ENCODE results near the gene ARMC12.
A peak's percentile ranks its signal among the peaks of the same experiment; 100 is the strongest.

Gene ARMC12

DNA sequence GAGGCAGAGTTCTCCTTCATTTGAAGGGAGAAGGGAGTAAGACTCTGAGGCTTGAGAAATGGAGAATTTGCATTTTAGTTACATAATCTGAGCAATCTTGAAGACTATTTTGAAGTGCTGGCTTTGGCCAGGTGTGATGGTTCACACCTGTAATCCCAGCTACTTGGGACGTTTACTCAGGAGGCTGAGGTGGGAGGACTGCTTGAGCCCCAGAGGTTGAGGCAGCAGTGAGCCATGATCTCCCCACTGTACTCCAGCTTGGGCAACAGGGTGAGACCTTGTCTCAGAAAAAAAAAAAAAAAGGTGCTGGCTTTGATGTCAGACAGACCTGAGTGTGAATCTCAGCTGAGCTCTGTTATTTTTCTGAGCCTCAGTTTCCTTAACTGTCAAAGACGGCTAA lies 12.4 kb upstream of the ARMC12 start:
- TF ChIP-seq, protein P1, sequence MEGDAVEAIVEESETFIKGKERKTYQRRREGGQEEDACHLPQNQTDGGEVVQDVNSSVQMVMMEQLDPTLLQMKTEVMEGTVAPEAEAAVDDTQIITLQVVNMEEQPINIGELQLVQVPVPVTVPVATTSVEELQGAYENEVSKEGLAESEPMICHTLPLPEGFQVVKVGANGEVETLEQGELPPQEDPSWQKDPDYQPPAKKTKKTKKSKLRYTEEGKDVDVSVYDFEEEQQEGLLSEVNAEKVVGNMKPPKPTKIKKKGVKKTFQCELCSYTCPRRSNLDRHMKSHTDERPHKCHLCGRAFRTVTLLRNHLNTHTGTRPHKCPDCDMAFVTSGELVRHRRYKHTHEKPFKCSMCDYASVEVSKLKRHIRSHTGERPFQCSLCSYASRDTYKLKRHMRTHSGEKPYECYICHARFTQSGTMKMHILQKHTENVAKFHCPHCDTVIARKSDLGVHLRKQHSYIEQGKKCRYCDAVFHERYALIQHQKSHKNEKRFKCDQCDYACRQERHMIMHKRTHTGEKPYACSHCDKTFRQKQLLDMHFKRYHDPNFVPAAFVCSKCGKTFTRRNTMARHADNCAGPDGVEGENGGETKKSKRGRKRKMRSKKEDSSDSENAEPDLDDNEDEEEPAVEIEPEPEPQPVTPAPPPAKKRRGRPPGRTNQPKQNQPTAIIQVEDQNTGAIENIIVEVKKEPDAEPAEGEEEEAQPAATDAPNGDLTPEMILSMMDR (IDR thresholded peaks at IDR 0.05; ENCODE audit: low read depth, low read length, missing control alignments), result no peak
- no peak overlapping the region for H3K4me3 ChIP-seq (ENCODE audit: low read depth, low read length)
- no peak for DNase-seq (ENCODE audit: low read depth)

DNA sequence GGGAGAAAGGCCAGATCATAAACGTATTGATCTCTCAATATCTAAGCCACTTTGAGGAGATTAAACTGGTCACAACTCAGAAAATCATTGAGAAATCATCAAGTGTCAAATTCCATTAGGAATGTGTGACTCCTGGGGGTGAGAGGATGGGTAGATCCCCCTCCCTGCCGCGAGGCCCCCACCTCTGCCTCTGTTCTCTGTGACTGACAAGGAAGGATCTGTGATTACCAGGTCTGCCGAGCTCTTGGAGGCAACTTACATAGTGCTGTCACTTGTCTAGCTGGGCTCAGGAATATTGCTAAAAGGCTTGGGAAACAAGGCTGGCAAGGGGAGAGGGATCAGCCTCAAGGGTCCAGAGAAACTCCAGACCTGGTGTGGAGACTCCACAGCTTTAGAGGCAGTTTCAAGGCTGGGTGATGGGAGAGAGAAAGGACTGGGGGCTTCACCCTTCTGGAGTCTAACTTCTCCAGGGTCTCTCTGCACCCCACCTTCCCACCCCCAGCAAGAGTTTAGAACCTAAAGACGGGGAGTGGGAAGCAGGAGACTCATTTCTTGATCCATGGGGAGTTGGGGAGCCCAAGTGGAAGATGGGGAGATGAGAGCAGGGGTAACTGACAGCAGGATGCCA lies 11.6 kb upstream of the ARMC12 start:
- H3K4me3 ChIP-seq (ENCODE audit: low read depth, low read length), result no peak overlapping the region
- TF ChIP-seq, protein P1 (IDR thresholded peaks at IDR 0.05; ENCODE audit: low read depth, low read length, missing control alignments), result no peak
- DNase-seq (ENCODE audit: low read depth), result no peak

DNA sequence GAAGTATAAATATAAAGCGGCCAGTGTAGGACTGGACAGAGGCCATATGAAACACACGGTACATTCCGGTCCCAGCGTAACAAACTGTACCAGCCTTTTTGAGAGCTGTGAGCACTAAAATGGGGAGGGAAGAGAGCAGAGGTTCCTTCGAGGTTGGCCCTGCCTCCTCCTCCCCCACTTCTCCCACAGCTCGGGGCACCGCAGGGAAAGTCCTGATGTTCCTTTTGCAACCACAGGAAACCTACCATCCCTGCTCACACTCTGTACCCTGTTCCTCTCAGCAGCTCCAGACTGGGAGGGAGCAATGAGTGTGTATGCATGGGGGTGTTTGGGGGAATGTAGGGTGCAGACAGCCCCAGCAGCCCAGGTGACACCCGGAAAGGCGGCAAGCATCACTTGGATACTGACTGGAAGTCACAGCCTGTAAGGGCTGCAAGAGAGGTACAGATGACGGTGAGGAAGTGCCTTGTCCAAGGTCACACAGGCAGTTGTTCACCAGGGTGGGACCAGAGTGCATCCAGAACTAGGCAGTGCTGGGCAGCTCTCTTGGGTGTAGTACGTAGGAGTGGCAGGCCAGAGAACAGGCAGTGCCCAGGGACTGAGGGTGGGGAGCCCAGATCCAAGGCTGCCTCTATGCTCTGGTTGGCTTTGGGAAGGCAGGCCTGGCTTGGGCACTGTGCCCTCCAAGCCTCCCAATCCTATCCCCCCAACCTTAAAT lies 11.0 kb upstream of the ARMC12 start:
- no peak for DNase-seq (ENCODE audit: low read depth)
- H3K4me3 ChIP-seq (ENCODE audit: low read depth, low read length), result no peak overlapping the region
- TF ChIP-seq, protein P1 (IDR thresholded peaks at IDR 0.05; ENCODE audit: low read depth, low read length, missing control alignments), result no peak

DNA sequence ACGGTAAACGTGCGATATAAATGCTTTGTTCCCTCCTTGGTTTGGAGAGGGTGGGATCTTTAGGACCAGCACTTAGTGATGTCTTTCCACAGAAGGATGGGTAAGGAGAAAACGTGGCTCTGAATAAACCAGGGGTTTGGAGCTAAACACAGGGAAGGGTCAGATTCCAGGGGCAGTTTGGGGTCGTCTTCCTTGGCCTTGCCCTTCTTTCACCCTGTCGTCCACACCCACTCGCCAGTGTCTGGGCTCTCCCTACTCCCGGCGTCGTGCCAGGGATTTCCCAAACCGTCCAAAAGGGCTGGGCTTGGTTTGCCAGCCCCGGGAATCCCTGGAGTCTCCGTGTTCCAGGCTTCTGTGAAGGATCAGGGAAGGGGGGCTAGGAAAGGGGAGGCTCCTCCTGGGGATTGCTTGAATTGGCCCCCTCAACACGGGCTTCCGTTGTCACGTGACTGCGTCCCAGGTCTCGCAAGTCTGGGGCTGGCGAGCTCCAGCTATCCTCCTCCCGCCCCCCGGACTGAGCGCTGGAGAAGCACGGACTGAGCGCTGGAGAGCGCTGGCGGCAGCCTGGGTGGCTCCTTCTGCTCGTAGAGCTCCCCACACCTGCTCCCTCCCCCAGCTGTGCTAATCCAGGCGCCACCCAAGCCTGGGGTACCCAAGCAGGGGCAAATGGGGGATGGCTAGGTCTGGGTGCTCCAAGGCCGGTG lies 9.4 kb upstream of the ARMC12 start:
- peak overlapping the region; percentile 66 for H3K4me3 ChIP-seq (ENCODE audit: low read depth, low read length)
- TF ChIP-seq, protein P1 (IDR thresholded peaks at IDR 0.05; ENCODE audit: low read depth, low read length, missing control alignments), result no peak
- DNase-seq (ENCODE audit: low read depth), result no peak

DNA sequence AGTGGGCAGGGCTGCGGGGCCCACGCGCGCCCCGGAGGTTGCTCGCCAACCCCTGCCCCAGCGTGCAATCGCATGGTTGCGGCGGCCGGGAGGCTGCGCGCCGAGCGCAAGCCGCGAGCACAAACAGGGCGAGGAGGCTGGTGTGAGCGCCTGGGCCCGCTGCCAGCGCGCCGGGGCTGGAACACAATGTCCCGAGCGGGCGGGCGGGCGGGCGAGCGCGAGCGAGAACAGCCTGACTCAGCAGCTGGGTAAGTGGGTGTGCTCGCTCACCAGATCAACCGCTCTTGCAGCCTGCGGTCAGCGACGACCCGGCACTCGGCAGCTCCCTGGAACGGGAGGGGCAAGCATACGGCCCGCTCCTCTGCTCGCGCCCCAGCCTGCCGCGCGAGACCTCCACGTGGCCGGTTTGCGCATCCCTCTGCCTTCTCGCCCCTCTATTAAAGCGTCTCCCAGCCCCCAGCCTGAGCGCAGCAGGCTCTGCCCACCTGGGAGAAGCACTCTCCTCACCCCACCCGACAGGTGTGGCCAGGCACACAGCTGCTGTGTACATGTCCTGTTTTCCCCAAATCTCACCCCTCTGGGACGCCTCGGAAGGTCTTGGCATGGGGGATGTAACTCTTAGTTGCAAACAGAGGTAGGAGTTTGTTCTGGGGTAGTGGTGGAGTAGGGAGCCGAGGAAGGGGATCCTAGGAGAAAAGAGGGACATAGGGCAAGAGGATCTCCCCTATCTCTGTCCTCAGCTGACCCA lies 8.7 kb upstream of the ARMC12 start:
- TF ChIP-seq, protein P1 (IDR thresholded peaks at IDR 0.05; ENCODE audit: low read depth, low read length, missing control alignments), result no peak

DNA sequence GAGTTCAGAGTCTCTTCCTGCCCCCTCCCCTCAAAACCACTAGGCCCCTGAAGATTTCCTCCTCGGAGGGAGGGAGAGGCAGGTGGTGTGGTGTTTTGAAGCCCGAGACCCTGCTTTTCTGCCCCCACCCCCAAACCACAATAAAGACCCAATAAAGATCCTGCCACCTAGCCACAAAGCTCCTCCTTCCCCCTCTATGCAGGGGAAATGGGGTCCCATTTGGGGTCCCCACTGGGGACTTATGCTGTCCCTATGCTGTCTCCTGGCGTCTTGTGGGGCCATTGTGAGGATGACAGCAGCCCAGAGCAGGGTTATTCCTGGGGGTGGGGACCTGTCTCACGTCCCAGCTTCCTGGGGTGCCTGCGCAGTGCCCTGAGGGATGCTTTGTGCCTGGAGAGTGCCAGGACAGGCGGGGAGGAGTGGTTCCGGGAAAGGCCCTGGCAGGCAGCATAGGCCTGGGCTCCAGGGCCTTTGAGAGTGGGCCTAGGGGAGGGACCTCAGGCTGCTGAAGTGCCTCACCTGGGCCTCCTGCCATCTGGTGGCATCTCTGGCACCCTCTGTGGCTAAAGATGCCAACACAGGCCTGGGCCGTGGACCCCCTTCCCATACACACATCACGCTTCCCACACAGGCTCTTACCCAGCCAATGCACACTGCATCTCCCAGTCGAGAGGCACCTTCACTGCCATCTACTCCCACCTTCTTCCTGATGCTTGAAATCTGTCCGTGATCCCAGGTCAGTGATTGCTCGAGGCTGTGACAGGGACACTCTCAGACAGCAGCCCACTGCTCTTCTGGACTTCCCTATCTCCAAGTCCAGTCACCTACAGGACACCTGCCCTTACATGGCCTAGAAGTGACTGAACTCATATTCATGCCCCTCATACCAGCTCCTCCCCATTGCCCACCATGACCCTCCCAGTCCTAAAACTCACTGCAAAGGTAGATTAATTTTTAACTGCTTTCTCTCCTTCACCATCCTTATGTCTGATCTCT lies 7.9 kb upstream of the ARMC12 start:
- DNase-seq (ENCODE audit: low read depth), result no peak
- H3K4me3 ChIP-seq (ENCODE audit: low read depth, low read length), result no peak overlapping the region
- TF ChIP-seq, protein P1 (IDR thresholded peaks at IDR 0.05; ENCODE audit: low read depth, low read length, missing control alignments), result peak; percentile 7

More for the DNA sequence above, 8.7 kb upstream of the ARMC12 start:
- DNase-seq (ENCODE audit: low read depth), result peak; percentile 71
- peak overlapping the region; percentile 66 for H3K4me3 ChIP-seq (ENCODE audit: low read depth, low read length)
